A673 (cell line): ENCODE results near the gene NPY4R. TPM values are rescaled to one million over a fixed set of nuclear protein-coding genes. Genes with fewer than 3 reads are reported as not detected.
"Not testable (repeated sequence)": the region's sequence is repeated elsewhere in the genome, so short reads cannot be mapped to it uniquely, and the experiment has no call there.

ENCODE experiments used
- Bru-seq: library from RNA; stranded (reverse); fragments of 400-500 nt; gene quantifications from one replicate; lab custom pipeline; 2021; lab: Mats Ljungman, UMichigan
- BruChase-seq, 2 experiments: library from RNA; stranded (reverse); fragments of 400-500 nt; gene quantifications; one replicate each; lab custom pipeline; 2021; lab: Mats Ljungman, UMichigan
- BruUV-seq: library from RNA; stranded (reverse); fragments of 400-500 nt; replicated peaks from 2 replicates; lab custom pipeline; 2021; lab: Mats Ljungman, UMichigan
- CTCF ChIA-PET: fragments of 300-600 bp; sonication (Branson Sonifier 250); formaldehyde crosslinking; loops from one replicate; lab custom pipeline; 2022; ENCODE audit warnings: antibody characterized with exemption; lab: Charles Lee
- POLR2A ChIA-PET: fragments of 300-600 bp; sonication (Branson Sonifier 250); formaldehyde crosslinking; loops from one replicate; lab custom pipeline; 2022; ENCODE audit warnings: antibody characterized with exemption; ENCODE audit not compliant: low non-redundant PET; lab: Charles Lee
- DNase-seq: peaks from one replicate; pipeline ENCODE4 v3.0.0-alpha.2; 2015; ENCODE audit warnings: low spot score
- H3K27ac ChIP-seq: fragments of 200-600 bp; sonication (generic); 2 replicates; pipeline ENCODE4 v1.5.1; 2016; ENCODE audit warnings: mixed run types, low read depth, mild to moderate bottlenecking, mixed read lengths, antibody characterized with exemption, low read length; ENCODE audit not compliant: poor library complexity, severe bottlenecking
- H3K27me3 ChIP-seq: fragments of 200-600 bp; sonication (generic); replicated peaks from 2 replicates; pipeline ENCODE4 v1.6.1; 2017; ENCODE audit warnings: mixed run types, low read depth, mild to moderate bottlenecking, mixed read lengths, antibody characterized with exemption, low read length; ENCODE audit not compliant: insufficient read depth, poor library complexity
- H3K36me3 ChIP-seq: fragments of 200-600 bp; sonication (generic); 2 replicates; pipeline ENCODE4 v1.6.1; 2016; ENCODE audit warnings: mixed run types, mild to moderate bottlenecking, mixed read lengths, antibody characterized with exemption, low read length; ENCODE audit not compliant: insufficient read depth, poor library complexity, severe bottlenecking
- H3K4me1 ChIP-seq: fragments of 200-600 bp; sonication (generic); 2 replicates; pipeline ENCODE4 v1.6.1; 2017; ENCODE audit warnings: mixed run types, mild to moderate bottlenecking, mixed read lengths, antibody characterized with exemption, low read length; ENCODE audit not compliant: insufficient read depth, poor library complexity, severe bottlenecking
- H3K4me3 ChIP-seq: fragments of 200-600 bp; sonication (generic); 2 replicates; pipeline ENCODE4 v1.5.1; 2016; ENCODE audit warnings: low read depth, mixed run types, mild to moderate bottlenecking, mixed read lengths, low read length; ENCODE audit not compliant: poor library complexity, severe bottlenecking
- H3K9me3 ChIP-seq: fragments of 200-600 bp; sonication (generic); 2 replicates; pipeline ENCODE4 v1.6.1; 2016; ENCODE audit warnings: mixed run types, low read depth, mild to moderate bottlenecking, mixed read lengths, antibody characterized with exemption, low read length; ENCODE audit not compliant: poor library complexity, severe bottlenecking
- CTCF ChIP-seq: fragments of 300-800, 200-600 bp; sonication (generic); conservative IDR thresholded peaks from 2 replicates; pipeline ENCODE4 v1.5.1; 2017; ENCODE audit warnings: low read depth, mild to moderate bottlenecking, antibody characterized with exemption, low read length, moderate library complexity, mixed read lengths
- EZH2 ChIP-seq: fragments of 200-600 bp; sonication (generic); IDR thresholded peaks from 2 replicates; pipeline ENCODE4 v1.6.1; 2017; ENCODE audit warnings: borderline replicate concordance, low read depth, mild to moderate bottlenecking, mixed read lengths, antibody characterized with exemption, low read length; ENCODE audit not compliant: poor library complexity, severe bottlenecking
- intact Hi-C: fragments of 100-400 bp; cut with micrococcal nuclease; formaldehyde crosslinking; loops from one replicate; pipeline ENCODE4 v1.10.0; 2022; ENCODE audit not compliant: unreplicated experiment
- long read RNA-seq: library from polyadenylated mRNA; stranded (forward); transcript quantifications from one replicate; pipeline ENCODE4 v2.0.0, GENCODE V29; 2022
- total RNA-seq: library from RNA; stranded (reverse); gene quantifications from 2 replicates; pipeline ENCODE4 v1.2.3, GENCODE V29; 2021

The NPY4R gene
- not detected in 2 replicates for total RNA-seq
- not detected for Bru-seq, nascent RNA
- not detected for BruChase-seq, experiment 1, labeled RNA remaining after a 2-hour chase
- BruChase-seq, experiment 2, labeled RNA remaining after a 6-hour chase, result not detected
- long read RNA-seq, result 0 reads

GRCh38 chr10:46465765-46466164 is at the start of gene NPY4R:
Gene NPY4R, minus strand, starts transcription at chr10:46465958. Its CDS starts 3,323 bp downstream, at chr10:46462635.
- H3K27me3 ChIP-seq, H3K4me3 ChIP-seq, CTCF ChIA-PET, H3K9me3 ChIP-seq, POLR2A ChIA-PET, H3K36me3 ChIP-seq, DNase-seq, H3K4me1 ChIP-seq, H3K27ac ChIP-seq, intact Hi-C loops, BruUV-seq: not testable (repeated sequence)

GRCh38 chr10:46515366-46515765 is 49.6 kb upstream of the NPY4R start:
- no peak overlapping the region for H3K4me3 ChIP-seq
- H3K27ac ChIP-seq, result no peak overlapping the region
- no peaks in the 10 kb centered on the region for H3K9me3 ChIP-seq
- no peak for DNase-seq
- TF ChIP-seq EZH2, result no peak
- TF ChIP-seq CTCF, result no peak
- ChIA-PET CTCF (no interaction called here), POLR2A (no interaction called here)
- H3K36me3 ChIP-seq, result no peaks in the 10 kb centered on the region
- no peaks in the 10 kb centered on the region for H3K4me1 ChIP-seq
- H3K27me3 ChIP-seq, result no peaks in the 10 kb centered on the region
- BruUV-seq, result no TSS peak
- intact Hi-C loops, result no loop called here

- no peaks in the 10 kb centered on the region for H3K9me3 ChIP-seq
- no peak for TF ChIP-seq CTCF
- no peak for TF ChIP-seq EZH2
- ChIA-PET CTCF (no interaction called here), POLR2A (no interaction called here)
- no peaks in the 10 kb centered on the region for H3K4me1 ChIP-seq
- H3K36me3 ChIP-seq, result no peaks in the 10 kb centered on the region
- DNase-seq, result no peak
- no peak overlapping the region for H3K4me3 ChIP-seq
- H3K27me3 ChIP-seq, result no peaks in the 10 kb centered on the region
- H3K27ac ChIP-seq, result no peak overlapping the region
- BruUV-seq, result no TSS peak
- intact Hi-C loops, result no loop called here
Measured at GRCh38 chr10:46514899-46515298, 49.1 kb upstream of the NPY4R start.

- DNase-seq, result no peak
- TF ChIP-seq CTCF (no peak), EZH2 (no peak)
Measured at GRCh38 chr10:46514431-46514861, 48.7 kb upstream of the NPY4R start.

GRCh38 chr10:46513333-46513732 is 47.6 kb upstream of the NPY4R start:
- H3K4me1 ChIP-seq, intact Hi-C loops, H3K27me3 ChIP-seq, H3K36me3 ChIP-seq, H3K4me3 ChIP-seq, DNase-seq, POLR2A ChIA-PET, CTCF ChIA-PET, H3K9me3 ChIP-seq, H3K27ac ChIP-seq, BruUV-seq: not testable (repeated sequence)

More at GRCh38 chr10:46514431-46514861, 48.7 kb upstream of the NPY4R start:
- Histone ChIP-seq H3K9me3 (no peaks in the 10 kb centered on the region), H3K27ac (no peak overlapping the region), H3K4me1 (no peaks in the 10 kb centered on the region), H3K27me3 (no peaks in the 10 kb centered on the region), H3K4me3 (no peak overlapping the region), H3K36me3 (no peaks in the 10 kb centered on the region)
- no TSS peak for BruUV-seq
- ChIA-PET POLR2A (no interaction called here), CTCF (no interaction called here)
- intact Hi-C loops, result no loop called here
